Neural progenitor cell (in vitro differentiated cells): ENCODE results near the gene VSX2. TPM values are rescaled to one million over a fixed set of nuclear protein-coding genes. Genes with fewer than 3 reads are reported as not detected.

Experiments used
- DNase-seq: peaks from one replicate; pipeline ENCODE4 v3.0.0-alpha.2; 2016; ENCODE audit warnings: low spot score
- H2AFZ ChIP-seq: fragments of 200-600 bp; sonication (generic); replicated peaks from 2 replicates; pipeline ENCODE4 v1.6.1; 2016; ENCODE audit warnings: antibody characterized with exemption
- H3F3A ChIP-seq: fragments of 200-600 bp; sonication (generic); 2 replicates; pipeline ENCODE4 v1.6.1; 2016; ENCODE audit warnings: antibody characterized with exemption, low read depth
- H3K27ac ChIP-seq: fragments of 200-600 bp; sonication (generic); 2 replicates; pipeline ENCODE4 v1.5.1; 2016; ENCODE audit warnings: mild to moderate bottlenecking
- H3K27me3 ChIP-seq: fragments of 200-600 bp; sonication (generic); 2 replicates; pipeline ENCODE4 v1.6.1; 2016; ENCODE audit warnings: mild to moderate bottlenecking, moderate library complexity
- H3K36me3 ChIP-seq: fragments of 200-600 bp; sonication (generic); 2 replicates; pipeline ENCODE4 v1.5.1; 2016
- H3K4me1 ChIP-seq: fragments of 200-600 bp; sonication (generic); 2 replicates; pipeline ENCODE4 v1.6.1; 2016; ENCODE audit warnings: mixed run types
- H3K4me2 ChIP-seq: fragments of 200-600 bp; sonication (generic); 2 replicates; pipeline ENCODE4 v1.6.1; 2016
- H3K4me3 ChIP-seq: fragments of 200-600 bp; sonication (generic); 2 replicates; pipeline ENCODE4 v1.5.1; 2016
- H3K79me2 ChIP-seq: fragments of 200-600 bp; sonication (generic); 2 replicates; pipeline ENCODE4 v1.6.1; 2016; ENCODE audit warnings: low read depth
- H3K9ac ChIP-seq: fragments of 200-600 bp; sonication (generic); 2 replicates; pipeline ENCODE4 v1.6.1; 2016
- H3K9me3 ChIP-seq: fragments of 200-600 bp; sonication (generic); 2 replicates; pipeline ENCODE4 v1.5.1; 2016; ENCODE audit warnings: low read depth
- H4K20me1 ChIP-seq: fragments of 200-600 bp; sonication (generic); 2 replicates; pipeline ENCODE4 v1.6.1; 2016; ENCODE audit warnings: low read depth
- H3K27ac Mint-ChIP-seq: 3 replicates; pipeline ENCODE4 v1.8.0; 2021; ENCODE audit warnings: mixed read lengths
- H3K27me3 Mint-ChIP-seq: 2 replicates; pipeline ENCODE4 v1.8.0; 2022; ENCODE audit warnings: low read depth, mild to moderate bottlenecking, inconsistent platforms, moderate library complexity, mixed read lengths; ENCODE audit not compliant: insufficient read depth
- H3K36me3 Mint-ChIP-seq: 3 replicates; pipeline ENCODE4 v1.8.0; 2021; ENCODE audit warnings: mixed read lengths
- H3K4me1 Mint-ChIP-seq: 3 replicates; pipeline ENCODE4 v1.8.0; 2021; ENCODE audit warnings: mixed read lengths
- H3K4me3 Mint-ChIP-seq: 3 replicates; pipeline ENCODE4 v1.8.0; 2021; ENCODE audit warnings: mild to moderate bottlenecking, moderate library complexity, mixed read lengths
- H3K9me3 Mint-ChIP-seq: 3 replicates; pipeline ENCODE4 v1.8.0; 2020; ENCODE audit warnings: mixed read lengths
- EZH2 ChIP-seq: fragments of 200-600 bp; sonication (generic); IDR thresholded peaks from 2 replicates; pipeline ENCODE4 v1.6.1; 2017; ENCODE audit warnings: antibody characterized with exemption, mild to moderate bottlenecking, moderate library complexity
- EZH2phosphoT487 ChIP-seq: fragments of 200-600 bp; sonication (generic); IDR thresholded peaks from 2 replicates; pipeline ENCODE4 v1.6.1; 2017; ENCODE audit warnings: antibody characterized with exemption
- total RNA-seq: library from RNA; depleted of rRNA; stranded (reverse); fragments of >200 nt; gene quantifications from 2 replicates; pipeline ENCODE4 v1.2.3, GENCODE V29; 2015; ENCODE audit warnings: low replicate concordance
- TF ChIP-seq, protein P1 (sequence below): fragments of 200-600 bp; sonication (generic); IDR thresholded peaks from 2 replicates; pipeline ENCODE4 v1.5.1; 2017; ENCODE audit warnings: antibody characterized with exemption, mild to moderate bottlenecking

VSX2 gene
- total RNA-seq, 1 donor from 2014 or later, result 0.51 TPM

DNA sequence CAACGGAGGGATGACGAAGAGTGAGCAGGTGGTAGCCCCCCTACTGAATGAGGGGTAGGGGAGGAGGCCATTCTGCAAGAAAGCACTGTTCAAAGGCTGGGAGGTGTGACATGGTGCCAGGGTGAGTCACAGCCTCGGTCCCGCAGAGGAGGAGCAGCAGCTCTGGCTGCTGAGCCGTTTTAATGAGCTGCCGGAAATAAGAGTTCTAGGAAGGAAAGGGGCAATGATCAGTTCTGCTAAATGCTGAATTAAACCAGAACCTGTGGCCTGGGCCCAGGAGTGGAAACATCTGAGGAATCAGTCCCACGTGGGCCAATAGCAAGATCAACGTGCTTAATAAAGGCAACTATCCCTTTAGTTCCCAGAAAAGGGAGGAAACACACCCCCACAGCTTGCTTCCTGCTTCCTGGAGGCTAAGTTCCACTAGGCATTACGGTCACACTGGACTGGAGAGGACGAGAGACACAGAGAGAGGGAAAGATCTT is 59.9 kb downstream of the VSX2 start:
- no peaks in the 10 kb centered on the region for H3K9me3 ChIP-seq
- no peak overlapping the region for H3K4me3 ChIP-seq
- H3F3A ChIP-seq, result peaks cover 26% of the 10 kb centered on the region
- peaks cover 18% of the 10 kb centered on the region for H3K36me3 Mint-ChIP-seq
- no peaks in the 10 kb centered on the region for H3K27me3 ChIP-seq
- no peaks in the 10 kb centered on the region for H3K36me3 ChIP-seq
- peak overlapping the region; percentile 28 for H3K27ac Mint-ChIP-seq
- no peak for DNase-seq
- H3K27me3 Mint-ChIP-seq, result peaks cover 2% of the 10 kb centered on the region
- no peaks in the 10 kb centered on the region for H3K9me3 Mint-ChIP-seq
- H3K9ac ChIP-seq, result no peak overlapping the region
- no peak overlapping the region for H2AFZ ChIP-seq
- peak overlapping the region; percentile 52 for H3K4me3 Mint-ChIP-seq
- TF ChIP-seq EZH2phosphoT487, result no peak
- no peak for TF ChIP-seq EZH2
- TF ChIP-seq, protein P1, sequence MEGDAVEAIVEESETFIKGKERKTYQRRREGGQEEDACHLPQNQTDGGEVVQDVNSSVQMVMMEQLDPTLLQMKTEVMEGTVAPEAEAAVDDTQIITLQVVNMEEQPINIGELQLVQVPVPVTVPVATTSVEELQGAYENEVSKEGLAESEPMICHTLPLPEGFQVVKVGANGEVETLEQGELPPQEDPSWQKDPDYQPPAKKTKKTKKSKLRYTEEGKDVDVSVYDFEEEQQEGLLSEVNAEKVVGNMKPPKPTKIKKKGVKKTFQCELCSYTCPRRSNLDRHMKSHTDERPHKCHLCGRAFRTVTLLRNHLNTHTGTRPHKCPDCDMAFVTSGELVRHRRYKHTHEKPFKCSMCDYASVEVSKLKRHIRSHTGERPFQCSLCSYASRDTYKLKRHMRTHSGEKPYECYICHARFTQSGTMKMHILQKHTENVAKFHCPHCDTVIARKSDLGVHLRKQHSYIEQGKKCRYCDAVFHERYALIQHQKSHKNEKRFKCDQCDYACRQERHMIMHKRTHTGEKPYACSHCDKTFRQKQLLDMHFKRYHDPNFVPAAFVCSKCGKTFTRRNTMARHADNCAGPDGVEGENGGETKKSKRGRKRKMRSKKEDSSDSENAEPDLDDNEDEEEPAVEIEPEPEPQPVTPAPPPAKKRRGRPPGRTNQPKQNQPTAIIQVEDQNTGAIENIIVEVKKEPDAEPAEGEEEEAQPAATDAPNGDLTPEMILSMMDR, result no peak
- H3K79me2 ChIP-seq, result peaks cover 64% of the 10 kb centered on the region
- peaks cover 72% of the 10 kb centered on the region for H4K20me1 ChIP-seq
- H3K27ac ChIP-seq, result peak overlapping the region; percentile 7
- no peak overlapping the region for H3K4me2 ChIP-seq
- H3K4me1 ChIP-seq, result peaks cover 18% of the 10 kb centered on the region
- peaks cover 21% of the 10 kb centered on the region for H3K4me1 Mint-ChIP-seq

DNA sequence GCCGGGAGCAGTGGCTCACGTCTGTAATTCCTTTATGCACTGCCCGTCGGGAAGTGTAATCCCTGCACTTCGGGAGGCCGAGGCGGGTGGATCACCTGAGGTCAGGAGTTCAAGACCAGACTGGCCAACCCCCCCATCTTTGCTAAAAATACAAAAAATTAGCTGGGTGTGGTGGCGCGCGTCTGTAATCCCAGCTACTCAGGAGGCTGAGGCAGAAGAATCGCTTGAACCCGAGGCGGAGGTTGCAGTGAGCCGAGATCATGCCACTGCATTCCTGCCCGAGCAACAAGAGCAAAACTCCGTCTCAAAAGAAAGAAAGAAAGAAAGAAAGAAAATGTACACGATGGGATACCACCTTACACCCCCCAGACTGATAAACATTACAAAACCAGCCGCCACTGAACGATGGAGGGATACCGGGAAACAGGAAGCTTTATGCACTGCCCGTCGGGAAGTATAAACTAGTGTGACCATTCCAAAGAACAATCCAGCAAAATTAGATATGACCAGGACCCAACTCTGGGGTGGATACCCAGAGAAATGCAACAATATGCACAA is 62.4 kb downstream of the VSX2 start:
- H3K9ac ChIP-seq, result peak overlapping the region; percentile 68
- peak overlapping the region; percentile 90 for H3K27ac Mint-ChIP-seq

DNA sequence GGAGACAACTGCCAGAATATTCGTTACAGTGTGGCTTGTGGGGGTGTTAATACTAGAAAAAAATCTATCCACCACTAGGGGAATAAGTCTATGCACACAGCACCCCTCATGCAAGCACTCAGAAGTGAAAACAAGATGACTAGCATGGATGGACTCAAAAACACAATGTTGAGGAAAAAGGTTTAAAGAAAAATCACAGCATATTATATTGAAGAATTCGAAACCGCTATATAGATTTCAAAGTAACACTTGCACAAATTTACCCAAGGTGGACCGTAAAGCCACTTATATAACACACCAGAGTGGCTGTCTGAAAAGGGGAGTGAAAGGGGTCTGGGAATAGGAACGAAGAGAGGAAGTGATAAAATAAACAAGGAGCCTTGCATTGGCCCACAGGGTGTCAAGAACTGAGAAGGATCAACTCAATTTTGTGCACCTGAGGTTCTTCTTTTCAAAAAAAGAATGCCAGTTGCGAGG is 62.9 kb downstream of the VSX2 start:
- H3K4me3 Mint-ChIP-seq, result peak overlapping the region; percentile 97
- H3K27me3 ChIP-seq, result no peaks in the 10 kb centered on the region
- peaks cover 20% of the 10 kb centered on the region for H3K4me1 Mint-ChIP-seq
- peak overlapping the region; percentile 68 for H3K9ac ChIP-seq
- H3K4me1 ChIP-seq, result peaks cover 18% of the 10 kb centered on the region
- H3K4me2 ChIP-seq, result peak overlapping the region; percentile 85
- peak overlapping the region; percentile 75 for H3K4me3 ChIP-seq
- no peaks in the 10 kb centered on the region for H3K9me3 Mint-ChIP-seq
- TF ChIP-seq, protein P1, result peak; percentile 54
- no peak for TF ChIP-seq EZH2
- no peak for TF ChIP-seq EZH2phosphoT487
- peaks cover 17% of the 10 kb centered on the region for H3F3A ChIP-seq
- peak overlapping the region; percentile 74 for H3K27ac ChIP-seq
- no peaks in the 10 kb centered on the region for H3K36me3 ChIP-seq
- peaks cover 2% of the 10 kb centered on the region for H3K27me3 Mint-ChIP-seq
- peak; percentile 43 for DNase-seq
- no peaks in the 10 kb centered on the region for H3K9me3 ChIP-seq
- peak overlapping the region; percentile 90 for H3K27ac Mint-ChIP-seq
- peaks cover 54% of the 10 kb centered on the region for H3K79me2 ChIP-seq
- H4K20me1 ChIP-seq, result peaks cover 42% of the 10 kb centered on the region
- peak overlapping the region; percentile 84 for H2AFZ ChIP-seq
- peaks cover 11% of the 10 kb centered on the region for H3K36me3 Mint-ChIP-seq

More for the DNA sequence above, 62.4 kb downstream of the VSX2 start:
- Histone ChIP-seq H3K27ac (no peak overlapping the region), H2AFZ (no peak overlapping the region), H3K4me2 (peak overlapping the region; percentile 85), H3K4me3 (peak overlapping the region; percentile 75), H4K20me1 (peaks cover 47% of the 10 kb centered on the region), H3K79me2 (peaks cover 59% of the 10 kb centered on the region), H3K36me3 (no peaks in the 10 kb centered on the region), H3K9me3 (no peaks in the 10 kb centered on the region), H3F3A (peaks cover 17% of the 10 kb centered on the region), H3K27me3 (no peaks in the 10 kb centered on the region), H3K4me1 (peaks cover 18% of the 10 kb centered on the region)
- Mint-ChIP-seq H3K27me3 (peaks cover 2% of the 10 kb centered on the region), H3K4me1 (peaks cover 20% of the 10 kb centered on the region), H3K9me3 (no peaks in the 10 kb centered on the region), H3K4me3 (peak overlapping the region; percentile 97), H3K36me3 (peaks cover 11% of the 10 kb centered on the region)
- DNase-seq, result no peak
- TF ChIP-seq, protein P1, result no peak
- TF ChIP-seq EZH2 (no peak), EZH2phosphoT487 (no peak)
